ENCODE results near the gene CLEC17A.

CLEC17A gene

GRCh38 chr19:14562660-14563589, 20.0 kb upstream of the CLEC17A start:
- no peak for TF ChIP-seq CTCF (IDR thresholded peaks at IDR 0.05)

GRCh38 chr19:14563590-14563926, 19.3 kb upstream of the CLEC17A start:
- TF ChIP-seq CTCF (IDR thresholded peaks at IDR 0.05) = no peak

GRCh38 chr19:14563989-14564651, 18.8 kb upstream of the CLEC17A start:
- TF ChIP-seq CTCF (IDR thresholded peaks at IDR 0.05) = no peak

DNA sequence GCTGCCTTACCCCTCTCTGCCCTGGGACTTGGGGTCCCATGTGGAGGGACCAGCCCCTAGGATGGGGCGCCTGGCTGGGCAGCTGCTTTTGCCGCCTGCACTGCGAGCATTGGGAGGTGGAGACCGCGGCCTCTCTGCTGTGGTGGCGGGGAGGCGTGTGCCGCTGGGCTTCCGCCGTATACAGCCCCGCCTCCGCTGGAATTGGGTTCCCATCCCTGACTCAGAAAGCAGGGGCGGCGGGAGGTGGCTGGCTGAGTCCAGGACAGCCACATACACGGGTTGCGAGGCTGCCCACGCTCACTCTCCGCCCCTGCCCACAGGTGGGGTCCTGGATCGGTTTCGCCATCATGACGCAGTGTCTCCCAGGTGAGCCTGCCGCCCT, 17.6 kb upstream of the CLEC17A start:
- TF ChIP-seq CTCF (IDR thresholded peaks at IDR 0.05) = no peak

GRCh38 chr19:14565765-14566711, 16.8 kb upstream of the CLEC17A start:
- no peak for TF ChIP-seq CTCF (IDR thresholded peaks at IDR 0.05)

DNA sequence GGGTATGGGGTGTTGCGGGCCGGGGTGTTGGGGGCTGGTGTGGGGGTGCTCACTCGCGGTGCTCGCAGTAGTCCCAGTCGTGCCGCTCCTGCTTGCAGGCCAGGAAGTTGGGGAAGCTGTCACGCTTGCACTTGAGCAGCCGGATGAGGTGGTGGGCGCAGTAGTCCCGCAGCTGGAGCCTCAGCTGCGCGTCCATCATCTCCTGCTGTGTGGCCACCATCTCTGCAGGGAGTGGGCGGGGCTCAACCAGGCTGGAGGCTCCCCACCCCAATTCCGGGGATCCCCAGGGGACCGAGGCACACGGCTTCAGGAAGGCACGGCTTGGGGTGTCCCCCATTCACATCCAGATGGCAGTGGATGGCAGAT, 16.2 kb upstream of the CLEC17A start:
- no peak for TF ChIP-seq CTCF (IDR thresholded peaks at IDR 0.05)

GRCh38 chr19:14567079-14567478, 15.8 kb upstream of the CLEC17A start:
- no peak for TF ChIP-seq CTCF (IDR thresholded peaks at IDR 0.05)

Data from LNCAP (cell line).